WI38 (cell line): Measurements from ENCODE around the gene ICE2.

Source experiments
- H3K4me3 ChIP-seq: 2 replicates; pipeline ENCODE4 v1.5.1; 2011; ENCODE audit warnings: low read depth, mild to moderate bottlenecking, control low read depth, low read length
- TF ChIP-seq, protein P1 (sequence below): IDR thresholded peaks from 2 replicates; pipeline ENCODE4 v1.5.1; 2012; ENCODE audit warnings: low read depth, mild to moderate bottlenecking, control low read depth, low read length

Gene ICE2

DNA sequence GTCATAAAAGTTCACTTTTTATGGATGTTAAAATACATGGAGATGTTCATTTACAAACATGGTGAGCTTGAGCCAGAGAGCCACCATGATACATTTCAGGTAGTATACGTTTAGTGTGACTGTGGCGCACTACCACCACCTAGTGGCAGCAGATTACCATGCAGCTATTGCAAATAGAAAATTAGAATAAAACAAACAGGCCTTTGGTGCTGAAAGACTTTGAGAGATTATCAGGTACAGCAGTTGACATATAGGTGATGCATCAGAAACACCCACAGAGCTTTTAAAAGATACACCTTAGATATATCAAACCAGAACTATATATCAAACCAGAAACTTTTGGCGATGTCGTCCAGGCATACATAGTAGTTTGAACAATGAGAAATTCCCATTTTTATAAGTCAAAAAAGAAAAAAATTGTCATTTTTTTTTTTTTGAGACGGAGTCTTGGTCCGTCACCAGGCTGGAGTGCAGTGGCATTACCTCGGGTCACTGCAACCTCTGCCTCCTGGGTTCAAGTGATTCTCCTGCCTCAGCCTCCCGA is 42.0 kb upstream of the ICE2 start:
- H3K4me3 ChIP-seq = no peak overlapping the region
- TF ChIP-seq, protein P1, sequence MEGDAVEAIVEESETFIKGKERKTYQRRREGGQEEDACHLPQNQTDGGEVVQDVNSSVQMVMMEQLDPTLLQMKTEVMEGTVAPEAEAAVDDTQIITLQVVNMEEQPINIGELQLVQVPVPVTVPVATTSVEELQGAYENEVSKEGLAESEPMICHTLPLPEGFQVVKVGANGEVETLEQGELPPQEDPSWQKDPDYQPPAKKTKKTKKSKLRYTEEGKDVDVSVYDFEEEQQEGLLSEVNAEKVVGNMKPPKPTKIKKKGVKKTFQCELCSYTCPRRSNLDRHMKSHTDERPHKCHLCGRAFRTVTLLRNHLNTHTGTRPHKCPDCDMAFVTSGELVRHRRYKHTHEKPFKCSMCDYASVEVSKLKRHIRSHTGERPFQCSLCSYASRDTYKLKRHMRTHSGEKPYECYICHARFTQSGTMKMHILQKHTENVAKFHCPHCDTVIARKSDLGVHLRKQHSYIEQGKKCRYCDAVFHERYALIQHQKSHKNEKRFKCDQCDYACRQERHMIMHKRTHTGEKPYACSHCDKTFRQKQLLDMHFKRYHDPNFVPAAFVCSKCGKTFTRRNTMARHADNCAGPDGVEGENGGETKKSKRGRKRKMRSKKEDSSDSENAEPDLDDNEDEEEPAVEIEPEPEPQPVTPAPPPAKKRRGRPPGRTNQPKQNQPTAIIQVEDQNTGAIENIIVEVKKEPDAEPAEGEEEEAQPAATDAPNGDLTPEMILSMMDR = peak; percentile 77

DNA sequence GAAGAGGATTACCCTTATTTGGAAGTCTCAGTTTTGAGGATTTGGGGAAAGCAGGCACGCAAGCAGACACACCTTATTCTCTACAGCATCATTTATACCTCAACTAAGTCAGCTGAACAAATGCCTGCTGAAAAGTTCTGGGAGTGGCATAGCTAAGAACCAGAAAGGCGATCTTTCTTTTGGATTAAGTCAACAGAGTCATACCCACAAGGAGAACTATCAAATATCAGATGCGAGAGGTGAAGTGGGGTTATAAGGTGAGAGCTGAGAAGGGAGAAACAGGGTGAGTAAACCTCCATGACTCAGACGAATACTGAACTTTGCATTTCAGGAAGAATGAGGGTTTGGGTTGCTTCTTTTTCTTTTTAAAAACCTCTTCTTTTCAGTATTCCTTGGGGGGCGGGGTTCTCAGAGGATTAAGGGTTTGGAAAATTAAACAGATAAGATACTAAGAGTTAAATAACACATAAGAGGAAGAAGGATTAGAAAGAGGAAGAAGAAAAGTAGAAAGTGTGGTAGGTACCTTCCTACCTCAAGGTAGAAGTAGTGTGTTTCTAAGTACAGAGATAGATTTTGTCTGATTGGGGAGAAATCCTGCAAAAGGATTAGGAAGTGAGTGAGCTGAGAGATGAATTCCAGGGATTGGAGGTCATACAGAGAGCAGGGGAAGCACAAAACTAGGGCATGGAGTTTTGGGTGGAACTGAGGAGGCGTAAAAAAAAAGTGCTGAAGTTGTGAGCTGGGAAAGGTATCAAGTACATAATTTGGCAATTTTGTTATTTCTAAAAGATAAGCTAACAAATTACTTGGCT is 41.3 kb upstream of the ICE2 start:
- H3K4me3 ChIP-seq = no peak overlapping the region
- TF ChIP-seq, protein P1 = no peak

DNA sequence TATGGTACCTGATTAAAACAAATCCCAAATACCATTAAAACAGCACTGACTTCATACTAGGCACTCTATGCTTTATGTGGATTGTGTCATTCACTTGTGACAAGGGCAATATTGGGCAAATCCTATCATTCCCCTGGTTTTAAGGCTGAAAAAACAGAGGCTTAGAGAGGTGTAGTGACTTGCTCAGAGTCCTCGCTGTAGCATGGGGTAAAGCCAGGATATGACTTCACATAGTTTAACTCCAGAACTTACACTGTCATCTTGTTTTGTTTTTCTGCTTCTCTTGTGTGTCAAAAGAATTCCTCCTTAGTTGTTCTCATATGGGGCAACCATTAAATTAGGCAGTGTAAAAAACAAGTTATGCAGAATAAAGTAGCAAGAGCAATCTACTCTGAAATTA is 40.3 kb upstream of the ICE2 start:
- TF ChIP-seq, protein P1 = no peak
- H3K4me3 ChIP-seq = no peak overlapping the region

DNA sequence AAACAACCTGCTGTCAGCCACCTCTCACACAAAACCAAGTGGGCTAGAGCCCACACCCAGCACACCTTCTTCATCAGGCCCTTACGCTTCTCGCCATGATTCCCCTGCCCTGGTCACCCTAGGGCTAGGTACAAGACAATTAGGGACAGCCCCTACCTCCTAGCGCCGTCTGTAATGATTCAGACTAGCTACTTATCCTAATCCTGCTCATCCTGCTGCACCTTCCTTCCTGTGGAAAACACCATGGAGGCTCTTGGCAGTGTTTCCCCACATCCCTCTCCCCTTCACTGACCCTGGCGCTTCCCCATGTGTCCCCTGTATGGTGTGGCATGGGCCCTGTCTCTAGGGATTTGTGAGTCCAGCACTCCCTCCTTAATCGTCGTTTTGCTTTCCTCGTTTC is 39.6 kb upstream of the ICE2 start:
- no peak overlapping the region for H3K4me3 ChIP-seq
- TF ChIP-seq, protein P1 = no peak

DNA sequence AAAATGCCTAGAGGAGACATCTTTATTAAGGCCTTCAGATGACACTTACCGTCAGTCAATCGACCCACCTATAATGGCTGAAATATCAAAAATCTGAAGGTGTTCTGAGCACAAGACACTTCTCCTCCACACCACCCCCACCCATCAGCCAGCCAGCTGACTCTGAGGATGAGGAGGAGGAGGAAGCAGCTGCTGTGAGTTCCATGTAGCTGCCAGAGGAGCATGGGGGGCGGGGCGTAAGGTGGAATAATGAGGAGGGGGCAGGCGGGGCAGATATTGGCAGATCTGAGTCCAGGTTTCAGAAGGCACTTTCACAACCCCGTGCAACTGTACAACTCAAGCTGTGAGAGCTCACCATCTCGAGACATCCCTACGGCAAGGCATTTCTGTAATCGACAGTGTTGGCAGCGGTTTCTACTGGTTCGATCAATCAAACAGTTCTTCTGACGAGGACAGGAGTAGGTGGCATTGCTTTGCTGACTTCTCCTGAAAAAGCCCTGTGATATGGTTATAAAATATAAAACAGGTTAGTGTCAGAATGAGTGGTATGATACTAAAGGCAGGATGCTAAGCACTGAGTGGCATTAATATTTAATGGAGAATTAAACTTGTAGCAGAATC is 35.4 kb upstream of the ICE2 start:
- TF ChIP-seq, protein P1 = no peak
- no peak overlapping the region for H3K4me3 ChIP-seq

DNA sequence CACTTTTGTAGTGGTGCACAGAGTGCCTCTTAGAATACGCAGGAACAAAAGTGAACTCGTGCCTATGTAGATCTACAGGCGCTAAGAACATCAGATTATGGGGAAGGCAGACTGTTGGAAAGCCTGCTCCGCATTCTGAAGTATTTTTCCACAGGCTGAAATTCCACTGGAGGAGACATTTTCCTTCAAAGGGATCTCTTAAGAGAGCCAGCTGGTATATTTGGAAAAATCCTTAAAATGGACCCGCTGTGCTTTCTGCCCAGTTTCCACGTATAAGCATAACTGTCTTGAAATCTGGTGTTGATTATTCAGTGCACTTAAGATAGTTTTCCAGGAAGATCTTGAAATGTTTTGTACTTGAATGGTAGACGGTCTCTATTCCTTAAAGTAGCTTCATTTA is 34.7 kb upstream of the ICE2 start:
- no peak overlapping the region for H3K4me3 ChIP-seq
- TF ChIP-seq, protein P1 = no peak

DNA sequence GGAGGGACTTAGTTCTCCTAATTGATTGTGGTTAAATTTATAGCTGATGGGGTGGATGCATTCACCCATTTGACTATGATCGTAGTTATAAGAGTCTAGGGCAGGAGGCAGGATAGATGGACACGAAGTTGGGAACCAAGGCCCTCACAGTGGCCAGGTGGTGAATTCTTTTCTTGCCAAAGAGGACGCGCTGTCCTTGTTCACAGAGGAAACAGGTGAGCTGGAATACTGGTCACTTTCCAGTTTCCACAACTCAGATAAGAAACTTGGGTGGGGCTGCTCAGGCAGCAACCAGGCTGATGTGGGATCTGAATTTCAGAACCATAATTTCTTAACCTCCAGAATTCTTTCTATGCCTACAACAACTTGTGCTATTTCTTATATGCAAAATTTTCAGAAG is 34.0 kb upstream of the ICE2 start:
- TF ChIP-seq, protein P1 = no peak
- no peak overlapping the region for H3K4me3 ChIP-seq
